Mesendoderm (in vitro differentiated cells): Measurements from ENCODE around the gene KCMF1.
"Not testable (repeated sequence)": the region's sequence is repeated elsewhere in the genome, so short reads cannot be mapped to it uniquely, and the experiment has no call there.

Experiments
- DNase-seq: peaks from one replicate; pipeline ENCODE4 v3.0.0; 2013
- H2AK5ac ChIP-seq: 2 replicates; pipeline ENCODE4 v1.6.1; 2013; ENCODE audit warnings: low read length, inconsistent platforms
- H2BK120ac ChIP-seq: 2 replicates; pipeline ENCODE4 v1.6.1; 2013; ENCODE audit warnings: low read depth, mild to moderate bottlenecking, low read length, moderate library complexity, mixed read lengths
- H2BK15ac ChIP-seq: replicated peaks from 2 replicates; pipeline ENCODE4 v1.6.1; 2013; ENCODE audit warnings: low read depth, mild to moderate bottlenecking, moderate library complexity
- H2BK5ac ChIP-seq: 2 replicates; pipeline ENCODE4 v1.6.1; 2013; ENCODE audit warnings: low read length, inconsistent platforms
- H3K18ac ChIP-seq: 2 replicates; pipeline ENCODE4 v1.6.1; 2013; ENCODE audit warnings: mild to moderate bottlenecking, low read length, mixed read lengths
- H3K23ac ChIP-seq: one replicate; pipeline ENCODE4 v1.6.1; 2013; ENCODE audit warnings: low read length
- H3K27ac ChIP-seq: 2 replicates; pipeline ENCODE4 v1.5.1; 2013; ENCODE audit warnings: low read depth, mild to moderate bottlenecking, inconsistent platforms, low read length, moderate library complexity
- H3K27me3 ChIP-seq: 2 replicates; pipeline ENCODE4 v1.6.1; 2013; ENCODE audit warnings: low read length, control low read depth, mild to moderate bottlenecking, inconsistent platforms; ENCODE audit not compliant: insufficient read depth, poor library complexity
- H3K36me3 ChIP-seq: 2 replicates; pipeline ENCODE4 v1.6.1; 2013; ENCODE audit warnings: low read length, inconsistent platforms; ENCODE audit not compliant: control insufficient read depth, insufficient read depth
- H3K4ac ChIP-seq: one replicate; pipeline ENCODE4 v1.6.1; 2013; ENCODE audit warnings: low read depth, mild to moderate bottlenecking, low read length, moderate library complexity
- H3K4me1 ChIP-seq: 2 replicates; pipeline ENCODE4 v1.6.1; 2013; ENCODE audit warnings: low read depth, low read length, inconsistent platforms; ENCODE audit not compliant: control insufficient read depth
- H3K4me2 ChIP-seq: 2 replicates; pipeline ENCODE4 v1.6.1; 2013; ENCODE audit warnings: low read length
- H3K4me3 ChIP-seq: 2 replicates; pipeline ENCODE4 v1.5.1; 2013; ENCODE audit warnings: mild to moderate bottlenecking, low read length
- H3K56ac ChIP-seq: one replicate; pipeline ENCODE4 v1.6.1; 2013; ENCODE audit warnings: low read length
- H3K79me1 ChIP-seq: 2 replicates; pipeline ENCODE4 v1.6.1; 2013; ENCODE audit warnings: low read length, inconsistent platforms
- H3K79me2 ChIP-seq: 2 replicates; pipeline ENCODE4 v1.6.1; 2013; ENCODE audit warnings: mild to moderate bottlenecking, low read length; ENCODE audit not compliant: control insufficient read depth, insufficient read depth
- H3K9ac ChIP-seq: 2 replicates; pipeline ENCODE4 v1.6.1; 2013; ENCODE audit warnings: low read length, inconsistent platforms
- H4K5ac ChIP-seq: one replicate; pipeline ENCODE4 v1.6.1; 2013; ENCODE audit warnings: low read length
- H4K8ac ChIP-seq: one replicate; pipeline ENCODE4 v1.6.1; 2013; ENCODE audit warnings: low read depth, mild to moderate bottlenecking, control low read depth, low read length, moderate library complexity
- WGBS: extraction: QIAGEN DNeasy Blood & Tissue Kit; methylation state at CpG from one replicate; pipeline ENCODE4 v1.1.7; 2013; ENCODE audit warnings: low lambda C conversion rate, missing lambda C conversion rate; ENCODE audit not compliant: insufficient coverage; ENCODE audit errors: extremely low coverage; 5-methylcytosine and 5-hydroxymethylcytosine counted together

The KCMF1 gene

GRCh38 chr2:84940831-84941412 lies 30.0 kb upstream of the KCMF1 start:
- Histone ChIP-seq H4K8ac (no peak overlapping the region), H3K9ac (no peak overlapping the region), H3K27ac (no peak overlapping the region), H2BK15ac (no peak overlapping the region), H3K27me3 (no peaks in the 10 kb centered on the region), H3K18ac (no peak overlapping the region), H3K79me2 (no peaks in the 10 kb centered on the region), H4K5ac (no peak overlapping the region), H3K4ac (no peak overlapping the region), H3K36me3 (no peaks in the 10 kb centered on the region), H3K4me1 (peaks cover 3% of the 10 kb centered on the region), H3K56ac (peak overlapping the region; percentile 42), H3K4me2 (no peak overlapping the region), H2BK120ac (no peak overlapping the region), H2BK5ac (no peak overlapping the region), H3K4me3 (no peak overlapping the region), H2AK5ac (no peak overlapping the region), H3K79me1 (no peaks in the 10 kb centered on the region), H3K23ac (no peak overlapping the region)
- no peak for DNase-seq
- WGBS = no CpG with 5 or more reads among the region's 3 CpGs

DNA sequence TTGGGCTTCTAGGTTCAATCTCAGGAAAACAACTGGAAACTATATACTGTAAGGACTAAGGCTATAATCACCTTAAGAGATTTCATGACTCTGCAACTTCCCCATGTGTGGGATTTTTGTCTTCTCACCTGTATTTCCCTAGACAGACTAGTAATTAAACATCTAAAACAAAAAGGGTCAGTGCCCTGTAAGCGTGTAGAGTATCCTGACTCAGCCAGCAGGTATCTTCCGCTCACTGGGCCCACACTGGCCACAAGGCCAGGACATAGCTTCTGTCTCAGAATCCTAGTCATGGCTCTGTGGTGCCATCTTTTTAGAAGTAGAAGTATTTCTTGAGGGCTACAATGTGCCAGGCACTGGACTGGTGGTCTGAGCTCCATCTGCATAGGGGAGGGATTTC lies 28.8 kb upstream of the KCMF1 start:
- no peaks in the 10 kb centered on the region for H3K79me1 ChIP-seq
- no peak overlapping the region for H2BK120ac ChIP-seq
- no peak overlapping the region for H3K23ac ChIP-seq
- H3K27me3 ChIP-seq = no peaks in the 10 kb centered on the region
- H4K8ac ChIP-seq = no peak overlapping the region
- H2AK5ac ChIP-seq = no peak overlapping the region
- no peak overlapping the region for H3K27ac ChIP-seq
- H3K4me1 ChIP-seq = peaks cover 5% of the 10 kb centered on the region
- H3K56ac ChIP-seq = no peak overlapping the region
- no peak overlapping the region for H3K18ac ChIP-seq
- no peak overlapping the region for H3K4me2 ChIP-seq
- no peaks in the 10 kb centered on the region for H3K36me3 ChIP-seq
- no peak overlapping the region for H3K4me3 ChIP-seq
- no peak overlapping the region for H4K5ac ChIP-seq
- H3K79me2 ChIP-seq = no peaks in the 10 kb centered on the region
- H3K9ac ChIP-seq = no peak overlapping the region
- DNase-seq = no peak
- no peak overlapping the region for H3K4ac ChIP-seq
- H2BK15ac ChIP-seq = no peak overlapping the region
- no CpG with 5 or more reads among the region's 2 CpGs for WGBS
- no peak overlapping the region for H2BK5ac ChIP-seq

DNA sequence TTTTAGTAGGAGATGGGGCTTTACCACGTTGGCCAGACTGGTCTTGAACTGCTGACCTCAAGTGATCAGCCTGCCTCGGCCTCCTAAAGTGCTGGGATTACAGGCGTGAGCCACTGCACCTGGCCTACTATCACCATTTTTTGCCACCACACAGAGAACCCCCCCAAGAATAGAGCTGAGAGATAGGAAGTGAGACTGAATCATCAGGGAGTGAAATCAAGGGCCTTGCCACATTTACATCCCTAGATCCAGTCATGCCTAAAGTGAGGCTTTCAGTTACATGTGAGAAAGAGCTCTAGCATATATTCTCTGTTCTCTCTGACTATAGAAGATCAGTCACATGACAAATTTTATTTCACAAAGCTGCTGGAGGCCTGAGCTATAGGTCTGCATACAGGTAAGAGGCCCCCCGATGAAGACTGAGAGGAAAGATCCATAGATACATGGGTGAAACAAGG lies 28.0 kb upstream of the KCMF1 start:
- H2BK15ac ChIP-seq = no peak overlapping the region
- no peaks in the 10 kb centered on the region for H3K36me3 ChIP-seq
- no peak overlapping the region for H3K4me2 ChIP-seq
- whole genome bisulfite sequencing = no CpG with 5 or more reads among the region's 4 CpGs
- no peak for DNase-seq
- H3K56ac ChIP-seq = no peak overlapping the region
- H3K23ac ChIP-seq = no peak overlapping the region
- H3K4me1 ChIP-seq = peaks cover 5% of the 10 kb centered on the region
- H2BK120ac ChIP-seq = no peak overlapping the region
- no peak overlapping the region for H3K4ac ChIP-seq
- no peak overlapping the region for H4K8ac ChIP-seq
- no peak overlapping the region for H2BK5ac ChIP-seq
- no peak overlapping the region for H3K4me3 ChIP-seq
- H3K9ac ChIP-seq = no peak overlapping the region
- H3K18ac ChIP-seq = no peak overlapping the region
- no peaks in the 10 kb centered on the region for H3K79me2 ChIP-seq
- H3K79me1 ChIP-seq = no peaks in the 10 kb centered on the region
- no peak overlapping the region for H2AK5ac ChIP-seq
- no peak overlapping the region for H3K27ac ChIP-seq
- no peak overlapping the region for H4K5ac ChIP-seq
- H3K27me3 ChIP-seq = no peaks in the 10 kb centered on the region

DNA sequence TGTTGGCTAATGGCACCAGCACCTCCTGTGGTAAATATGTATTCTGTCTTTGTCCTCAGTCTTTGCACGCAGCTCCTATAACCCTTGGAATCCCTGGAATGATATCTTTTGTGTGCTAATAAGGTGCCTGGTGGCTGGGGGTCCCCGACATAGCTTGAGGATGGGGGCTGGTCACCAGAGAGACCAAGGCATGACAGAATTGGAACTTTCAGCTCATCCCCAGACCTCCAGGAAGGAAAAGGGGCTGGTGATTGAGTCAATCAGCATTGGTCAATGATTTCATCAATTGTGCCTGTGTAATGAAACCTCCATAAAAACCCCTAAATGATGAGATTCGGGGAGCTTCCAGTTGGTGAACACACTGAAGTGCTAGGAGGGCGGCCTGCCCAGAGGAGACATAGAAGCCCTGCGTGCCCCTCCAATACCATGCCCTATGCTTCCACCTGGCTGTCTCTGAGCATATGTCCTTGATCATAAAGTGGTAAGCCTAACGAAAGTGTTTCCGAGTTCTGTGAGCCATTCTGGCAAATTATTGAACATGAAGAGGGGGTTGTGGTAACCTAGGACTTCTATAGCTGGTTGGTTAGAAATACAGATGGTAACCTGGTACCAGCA lies 26.6 kb upstream of the KCMF1 start:
- H3K27ac ChIP-seq = no peak overlapping the region
- no peaks in the 10 kb centered on the region for H3K79me2 ChIP-seq
- no peak overlapping the region for H4K5ac ChIP-seq
- H3K4ac ChIP-seq = no peak overlapping the region
- H3K4me1 ChIP-seq = peaks cover 5% of the 10 kb centered on the region
- H3K23ac ChIP-seq = no peak overlapping the region
- H3K18ac ChIP-seq = no peak overlapping the region
- no peaks in the 10 kb centered on the region for H3K27me3 ChIP-seq
- no peak overlapping the region for H4K8ac ChIP-seq
- no peak overlapping the region for H3K9ac ChIP-seq
- H3K56ac ChIP-seq = no peak overlapping the region
- no peak overlapping the region for H3K4me2 ChIP-seq
- no peak overlapping the region for H3K4me3 ChIP-seq
- H2BK5ac ChIP-seq = no peak overlapping the region
- H2BK120ac ChIP-seq = no peak overlapping the region
- peak; percentile 58 for DNase-seq
- no peak overlapping the region for H2AK5ac ChIP-seq
- WGBS = no CpG with 5 or more reads among the region's 7 CpGs
- no peak overlapping the region for H2BK15ac ChIP-seq
- no peaks in the 10 kb centered on the region for H3K36me3 ChIP-seq
- no peaks in the 10 kb centered on the region for H3K79me1 ChIP-seq

GRCh38 chr2:84945838-84946203 lies 25.1 kb upstream of the KCMF1 start:
- H3K27ac ChIP-seq, H3K79me2 ChIP-seq, H3K4me2 ChIP-seq, H2BK15ac ChIP-seq, H3K36me3 ChIP-seq, H3K23ac ChIP-seq, H4K8ac ChIP-seq, H3K4me3 ChIP-seq, H3K27me3 ChIP-seq, H3K79me1 ChIP-seq, DNase-seq, H2AK5ac ChIP-seq, H3K4ac ChIP-seq, H2BK120ac ChIP-seq, H3K9ac ChIP-seq, H3K56ac ChIP-seq, H4K5ac ChIP-seq, H3K18ac ChIP-seq, H3K4me1 ChIP-seq, H2BK5ac ChIP-seq: not testable (repeated sequence)
- no CpG with 5 or more reads among the region's 3 CpGs for WGBS
